Measurements from ENCODE around the gene HELQ.
"Not testable (repeated sequence)": the region's sequence is repeated elsewhere in the genome, so short reads cannot be mapped to it uniquely, and the experiment has no call there.

HELQ gene

GRCh38 chr4:83440148-83440814 lies 15.3 kb downstream of the HELQ start:
- DNase-seq (ENCODE audit: low spot score), result no peak

DNA sequence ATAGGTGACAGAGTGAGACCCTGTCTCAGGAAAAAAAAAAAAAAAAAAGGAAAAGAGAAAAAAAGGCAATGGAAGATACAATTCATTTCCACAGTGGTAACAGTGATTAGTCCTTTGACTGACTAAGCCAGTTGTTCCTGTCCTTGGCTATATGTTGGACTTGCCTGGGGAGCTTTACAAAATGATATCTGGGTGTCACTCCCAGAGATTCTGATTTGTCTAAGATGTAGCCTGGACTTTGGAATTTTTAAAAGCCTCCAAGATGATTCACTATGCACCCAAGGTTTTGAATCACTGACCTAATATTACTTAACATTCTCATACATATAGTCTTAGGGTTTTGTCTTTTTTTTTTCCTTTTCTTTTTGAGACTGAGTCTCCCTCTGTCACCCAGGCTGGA lies 16.9 kb downstream of the HELQ start:
- DNase-seq (ENCODE audit: low spot score), result no peak

- no peak for DNase-seq (ENCODE audit: low spot score)
Measured at GRCh38 chr4:83436680-83437079, 18.9 kb downstream of the HELQ start.

- no peak for DNase-seq (ENCODE audit: low spot score)
Measured at GRCh38 chr4:83431200-83431599, 24.4 kb downstream of the HELQ start.

DNA sequence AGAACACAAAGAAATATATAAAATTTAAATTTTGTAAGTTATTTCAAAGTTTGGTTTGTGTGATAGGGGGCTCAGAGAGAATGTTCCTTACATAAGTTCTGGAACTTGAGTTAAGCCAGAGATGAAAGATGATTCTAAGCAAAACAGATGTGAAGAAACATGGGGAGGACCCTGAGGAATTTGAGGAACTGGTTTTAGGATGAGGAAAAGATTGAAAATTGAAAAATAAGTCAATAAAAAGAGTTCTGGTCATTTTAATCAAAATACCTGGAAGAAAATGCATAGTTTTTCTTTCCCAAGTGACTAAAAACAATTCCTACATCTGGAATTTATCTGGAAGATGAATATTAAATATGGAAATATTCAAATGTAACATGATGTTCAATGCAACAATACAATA lies 37.4 kb downstream of the HELQ start:
- no peak for DNase-seq (ENCODE audit: low spot score)

DNA sequence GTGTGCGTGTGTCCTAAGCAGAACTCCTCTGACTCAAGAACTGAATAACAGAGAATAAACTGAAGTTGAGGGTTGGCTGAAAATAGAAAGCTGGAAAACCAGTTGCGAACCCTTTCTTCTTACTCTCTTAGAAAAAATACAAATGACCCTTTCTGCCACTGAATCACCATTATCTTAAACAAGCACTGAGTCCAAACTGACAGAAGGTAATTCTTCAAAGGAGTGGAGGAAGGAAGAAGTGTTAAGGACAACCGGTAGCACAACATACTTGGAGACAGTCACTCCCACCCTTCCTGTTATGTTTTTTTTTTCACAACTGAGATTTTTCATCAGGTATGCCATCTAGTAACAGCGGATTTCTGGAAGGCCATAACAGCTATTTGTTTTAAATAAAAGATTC lies 38.1 kb downstream of the HELQ start:
- no peak for DNase-seq (ENCODE audit: low spot score)

DNA sequence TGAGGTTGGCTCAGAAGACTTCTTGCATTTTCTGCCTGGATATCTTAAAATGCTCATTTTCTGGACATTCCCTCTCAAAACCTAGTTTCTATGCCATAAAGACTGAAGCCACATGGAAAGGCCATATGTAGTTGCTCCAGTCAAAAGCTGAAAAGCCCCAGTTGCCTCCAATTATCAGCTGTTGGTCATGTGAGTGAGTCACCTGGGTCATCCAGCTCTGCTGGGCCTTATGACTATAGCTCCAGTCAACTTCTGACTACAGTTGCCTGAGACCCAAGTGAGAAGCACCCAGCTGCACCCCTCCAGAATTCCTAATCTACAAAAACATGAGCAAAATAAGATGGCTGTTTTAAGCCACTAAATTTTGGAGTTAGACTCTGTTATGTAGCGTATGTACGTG lies 41.9 kb downstream of the HELQ start:
- no peak for DNase-seq (ENCODE audit: low spot score)

DNA sequence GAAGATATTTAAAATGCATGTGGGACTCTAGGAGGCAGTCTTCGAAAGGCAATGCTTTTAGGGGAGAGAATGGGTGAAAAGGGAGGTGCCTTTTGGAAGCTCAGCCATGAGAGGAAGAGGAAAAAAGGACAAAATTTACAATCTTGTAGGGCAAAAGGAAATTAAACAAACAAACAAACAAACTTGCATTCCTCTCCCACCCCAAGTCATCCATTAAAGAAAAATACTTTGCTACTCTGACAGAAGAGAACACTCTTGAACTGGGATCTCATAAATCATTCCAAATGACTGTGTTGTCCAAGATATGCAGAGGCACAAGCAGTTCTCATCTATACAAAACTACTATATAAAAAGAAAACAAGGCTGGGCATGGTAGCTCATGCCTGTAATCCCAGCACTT lies 46.7 kb downstream of the HELQ start:
- DNase-seq (ENCODE audit: low spot score), result no peak

GRCh38 chr4:83405844-83406816 lies 49.5 kb downstream of the HELQ start:
- DNase-seq (ENCODE audit: low spot score), result no peak

DNA sequence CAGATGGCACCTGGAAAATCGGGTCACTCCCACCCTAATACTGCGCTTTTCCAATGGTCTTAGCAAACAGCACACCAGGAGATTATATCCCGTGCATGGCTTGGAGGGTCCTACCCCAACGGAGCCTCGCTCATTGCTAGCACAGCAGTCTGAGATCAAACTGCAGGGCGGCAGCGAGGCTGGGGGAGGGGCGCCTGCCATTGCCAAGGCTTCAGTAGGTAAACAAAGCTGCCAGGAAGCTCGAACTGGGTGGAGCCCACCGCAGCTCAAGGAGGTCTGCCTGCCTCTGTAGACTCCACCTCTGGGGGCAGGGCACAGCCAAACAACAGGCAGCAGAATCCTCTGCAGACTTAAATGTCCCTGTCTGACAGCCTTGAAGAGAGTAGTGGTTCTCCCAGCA lies 57.5 kb downstream of the HELQ start:
- not testable (repeated sequence) for DNase-seq (ENCODE audit: low spot score)

DNA sequence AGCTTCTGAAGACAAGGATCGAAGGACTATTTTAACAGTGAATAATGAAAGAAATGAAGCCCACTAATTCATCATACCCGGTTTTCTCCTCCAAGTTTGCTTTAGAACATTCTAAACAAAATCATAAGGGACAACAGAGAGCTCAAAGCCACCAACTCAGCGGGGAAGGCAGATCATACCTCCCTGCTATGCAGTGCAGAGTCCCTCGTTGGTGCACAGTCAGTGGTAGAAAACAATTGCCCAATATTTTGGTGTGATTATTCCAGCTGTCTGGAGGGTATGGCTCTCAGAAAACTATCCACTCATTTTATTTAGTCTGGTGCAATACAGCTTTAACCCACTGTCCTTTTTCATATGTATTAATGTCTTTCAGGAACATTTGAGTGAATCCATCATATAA lies 61.7 kb downstream of the HELQ start:
- DNase-seq (ENCODE audit: low spot score), result no peak

DNA sequence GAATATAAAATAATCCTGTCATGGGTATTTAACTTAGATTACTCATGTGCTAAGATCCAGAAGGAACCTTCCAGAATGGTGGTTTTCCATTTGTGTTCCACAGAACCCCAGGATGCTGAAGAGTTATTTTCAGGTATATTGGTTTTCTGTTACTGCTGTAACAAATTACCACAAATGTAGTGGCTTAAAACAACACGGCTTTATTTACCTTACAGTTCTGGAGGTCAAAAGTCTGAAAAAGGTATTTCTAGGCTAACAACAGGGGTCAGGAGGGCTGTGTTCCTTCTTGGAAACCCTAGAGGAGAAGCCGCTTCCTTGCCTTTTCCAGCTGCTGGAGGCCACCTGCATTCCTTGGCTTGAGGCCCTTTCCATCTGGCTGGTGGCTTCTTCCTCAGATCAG lies 63.1 kb downstream of the HELQ start:
- DNase-seq (ENCODE audit: low spot score), result no peak

GRCh38 chr4:83390944-83391343 lies 64.7 kb downstream of the HELQ start:
- no peak for DNase-seq (ENCODE audit: low spot score)

DNA sequence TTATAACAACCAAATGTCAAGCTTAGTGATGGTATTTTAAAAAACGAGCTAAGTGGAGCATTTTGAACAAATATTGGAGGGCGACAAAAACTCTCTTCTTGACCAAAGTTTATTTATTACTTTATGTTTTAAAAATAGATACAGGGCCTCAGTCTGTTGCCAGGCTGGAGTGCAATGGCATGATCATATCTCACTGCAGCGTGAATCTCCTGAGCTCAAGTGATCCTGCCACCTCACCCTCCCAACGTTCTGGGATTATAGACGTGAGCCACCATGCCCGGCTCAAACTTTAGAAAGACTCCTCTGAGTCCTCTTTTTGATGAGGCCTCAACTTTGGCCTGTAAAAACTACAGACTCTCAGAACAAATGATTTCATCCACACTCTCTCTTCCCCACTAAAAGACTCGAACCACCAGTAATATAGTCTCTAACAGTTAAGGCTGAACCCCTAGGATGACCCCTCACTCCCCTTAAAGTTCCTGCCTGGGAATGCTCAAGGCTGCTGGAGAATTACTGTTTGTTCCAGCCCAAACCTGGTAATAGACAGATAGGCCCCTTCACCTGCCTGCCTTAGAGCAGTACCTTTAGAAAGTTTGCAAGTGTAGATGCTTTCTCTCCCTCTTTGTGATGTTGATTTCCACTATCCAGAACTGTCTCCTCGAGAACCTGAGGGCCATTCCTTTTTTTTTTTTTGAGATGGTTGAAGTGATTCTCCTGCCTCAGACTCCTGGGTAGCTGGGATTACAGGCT lies 65.7 kb downstream of the HELQ start:
- DNase-seq (ENCODE audit: low spot score), result no peak

DNA sequence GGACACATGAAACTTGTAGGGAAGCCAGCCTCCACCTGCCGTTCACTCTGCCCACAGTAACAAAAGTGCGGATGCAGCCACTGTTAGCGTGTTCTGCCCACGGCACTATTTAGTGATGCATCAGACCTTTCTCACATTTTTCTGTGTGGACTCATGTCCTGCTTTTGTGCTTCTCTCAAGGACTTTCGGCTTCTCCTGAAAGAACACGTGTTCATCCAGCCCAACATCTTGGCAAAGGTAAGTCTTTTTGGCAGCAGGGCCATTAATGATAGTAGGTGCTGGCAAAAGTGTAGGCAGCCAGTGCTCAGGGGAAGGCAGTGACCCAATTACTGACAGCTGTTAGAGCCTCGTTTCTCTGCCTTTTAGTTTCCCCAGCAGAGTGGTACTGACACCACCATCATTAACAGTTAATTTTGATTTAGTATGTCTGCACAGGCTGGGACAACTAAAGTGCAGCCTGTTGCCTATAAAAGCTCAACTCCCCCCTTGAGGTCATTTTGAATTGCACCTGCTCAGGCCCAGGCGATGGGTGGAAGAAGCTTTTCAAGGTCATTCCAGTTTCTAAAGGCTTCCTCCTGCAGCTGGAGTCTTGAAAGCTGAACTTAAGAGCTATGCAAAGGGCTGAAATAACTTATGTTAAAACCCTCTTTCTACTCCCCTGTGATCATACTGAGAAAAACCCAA lies 66.4 kb downstream of the HELQ start:
- DNase-seq (ENCODE audit: low spot score), result no peak

DNA sequence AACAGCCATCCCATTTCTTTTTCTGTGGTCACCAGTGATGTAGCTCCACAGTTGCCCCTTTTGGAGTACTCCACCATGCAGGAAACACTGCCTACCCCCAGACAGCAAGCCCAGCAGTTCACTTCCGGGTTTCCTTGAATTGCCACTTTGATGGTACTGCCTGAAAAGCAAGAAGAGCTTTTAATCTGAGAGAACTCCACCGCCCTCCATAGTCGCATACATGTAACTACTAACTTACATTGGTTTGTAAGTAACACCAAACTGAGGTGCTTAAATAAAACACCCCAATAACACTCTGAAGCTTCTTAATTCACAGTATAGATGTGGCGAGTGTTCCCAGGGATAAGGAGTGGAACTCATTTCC lies 67.3 kb downstream of the HELQ start:
- DNase-seq (ENCODE audit: low spot score), result no peak

DNA sequence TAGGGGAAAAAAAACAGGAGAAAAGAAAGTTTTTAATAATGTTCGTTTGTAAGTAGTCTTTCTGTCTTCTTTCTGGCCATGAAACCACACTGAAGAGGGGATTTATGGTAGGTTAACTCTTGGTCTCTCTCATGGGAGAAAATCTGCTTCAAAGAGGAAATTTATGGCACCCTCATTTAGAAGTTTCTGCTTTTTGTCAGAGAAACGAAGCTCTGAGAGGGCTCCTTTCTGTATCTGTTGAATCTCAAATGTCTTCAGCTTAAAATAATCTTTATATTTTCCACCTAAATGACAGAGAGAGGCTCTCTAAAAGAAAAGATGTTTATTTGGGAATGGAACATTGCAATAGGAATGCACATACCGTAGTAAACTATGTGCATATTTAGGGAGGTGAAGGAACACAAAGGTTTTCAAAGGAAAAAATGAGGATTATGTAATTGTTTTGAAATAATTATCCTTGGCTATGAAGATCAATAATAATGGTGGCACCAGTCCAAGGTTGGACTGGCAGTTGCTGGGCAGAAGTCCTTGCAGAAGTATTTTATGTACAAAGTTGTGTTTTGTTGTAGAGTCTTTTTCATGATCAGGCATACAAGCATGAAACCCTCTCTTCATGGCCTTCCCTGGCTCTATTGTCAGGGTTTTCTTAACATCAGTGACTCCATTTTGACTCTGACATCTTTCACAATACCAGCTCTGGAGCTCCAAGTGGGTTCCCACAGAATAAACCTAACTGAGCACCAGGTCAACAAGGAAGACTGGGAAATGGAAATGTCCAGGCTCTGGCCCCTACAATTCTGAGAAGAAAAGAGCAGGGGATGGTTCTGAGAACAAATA lies 67.9 kb downstream of the HELQ start:
- DNase-seq (ENCODE audit: low spot score), result no peak

DNA sequence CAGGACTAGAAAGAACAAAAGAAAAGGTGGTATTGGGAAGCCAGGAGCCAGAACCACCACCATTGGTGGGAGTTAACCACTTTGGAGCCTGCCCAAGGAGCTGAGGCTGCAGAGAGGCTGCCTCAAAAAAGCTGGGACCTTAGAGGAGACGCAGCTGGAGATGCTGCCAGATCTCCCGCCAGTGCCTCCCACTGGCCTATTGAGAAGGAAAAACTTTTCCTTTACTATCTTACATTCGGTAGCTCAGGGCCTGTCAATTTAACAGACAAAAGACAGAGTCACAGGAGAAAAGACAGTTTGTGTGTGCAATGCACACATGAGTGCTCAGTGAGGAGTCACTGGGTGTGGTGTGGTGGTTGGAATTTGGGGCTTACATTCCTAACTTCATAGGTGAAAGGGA lies 68.6 kb downstream of the HELQ start:
- DNase-seq (ENCODE audit: low spot score), result no peak

DNA sequence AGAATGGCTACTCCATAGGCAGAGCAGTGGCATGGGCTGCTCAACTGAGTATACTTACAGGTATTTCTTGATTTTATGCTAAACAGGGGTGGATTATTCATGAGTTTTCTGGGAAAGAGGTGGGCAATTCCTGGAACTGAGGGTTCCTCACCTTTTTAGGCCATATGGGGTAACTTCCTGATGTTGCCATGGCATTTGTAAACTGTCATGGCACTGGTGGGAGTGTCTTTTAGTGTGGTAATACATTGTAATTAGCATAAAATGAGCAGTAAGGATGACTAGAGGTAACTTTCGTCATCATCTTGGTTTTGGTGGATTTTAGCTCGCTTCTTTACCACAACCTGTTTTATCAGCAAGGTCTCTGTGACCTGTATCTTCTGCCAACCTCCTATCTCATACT lies 72.8 kb downstream of the HELQ start:
- DNase-seq (ENCODE audit: low spot score), result no peak

DNA sequence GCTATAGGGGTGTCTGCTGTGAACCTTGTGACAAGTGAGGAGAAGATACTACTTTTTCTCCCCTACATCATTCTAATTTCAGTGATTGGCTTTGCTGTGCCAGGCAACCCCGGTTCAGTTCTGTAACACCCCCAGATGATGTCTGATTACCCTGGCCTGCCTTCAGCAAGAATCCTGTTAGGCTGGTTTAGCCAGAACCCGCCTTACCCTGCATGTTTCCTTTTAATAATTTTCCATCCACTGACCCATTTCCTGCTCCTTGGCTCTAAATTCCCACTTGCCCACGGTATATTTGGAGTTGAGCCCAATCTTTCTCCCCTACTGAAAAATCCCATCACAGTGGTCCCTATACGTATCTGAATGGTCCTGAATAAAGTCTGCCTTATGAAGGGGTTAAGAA lies 74.5 kb downstream of the HELQ start:
- DNase-seq (ENCODE audit: low spot score), result no peak

- DNase-seq (ENCODE audit: low spot score), result no peak
Measured at GRCh38 chr4:83378419-83378818, 77.2 kb downstream of the HELQ start.
